ENCODE measurements around the gene DNTTIP2.
"Not testable (repeated sequence)": the region's sequence is repeated elsewhere in the genome, so short reads cannot be mapped to it uniquely, and the experiment has no call there.

DNTTIP2 gene

GRCh38 chr1:93878889-93879586 lies at the start of gene DNTTIP2:
TSS of gene DNTTIP2 (minus strand) at chr1:93879206. CDS start at chr1:93879148, 58 bp downstream.
- peak; percentile 51 for DNase-seq (ENCODE audit: low read depth)

GRCh38 chr1:93925206-93925605 lies 46.2 kb upstream of the DNTTIP2 start:
- DNase-seq (ENCODE audit: low read depth), result no peak

DNA sequence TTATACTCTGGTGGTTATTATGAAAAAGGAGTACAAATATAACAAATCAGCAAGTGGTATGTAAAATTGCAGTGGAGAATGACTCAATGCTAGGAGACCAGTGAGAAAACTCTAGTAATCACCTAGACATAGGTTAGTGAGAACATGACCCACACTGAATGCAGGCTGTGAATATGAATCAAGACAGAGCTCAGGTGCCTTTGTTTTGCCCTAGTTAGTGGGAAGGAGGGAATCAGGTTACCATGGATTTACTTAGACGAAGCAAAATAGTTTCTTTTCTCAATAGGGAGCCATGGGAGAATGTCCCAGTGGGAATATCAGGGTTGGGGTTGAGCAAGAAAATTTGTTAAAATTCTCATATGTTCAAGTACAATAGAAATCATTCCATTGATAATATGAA lies 40.8 kb upstream of the DNTTIP2 start:
- no peak for DNase-seq (ENCODE audit: low read depth)

GRCh38 chr1:93917302-93917701 lies 38.3 kb upstream of the DNTTIP2 start:
- DNase-seq (ENCODE audit: low read depth), result no peak

DNA sequence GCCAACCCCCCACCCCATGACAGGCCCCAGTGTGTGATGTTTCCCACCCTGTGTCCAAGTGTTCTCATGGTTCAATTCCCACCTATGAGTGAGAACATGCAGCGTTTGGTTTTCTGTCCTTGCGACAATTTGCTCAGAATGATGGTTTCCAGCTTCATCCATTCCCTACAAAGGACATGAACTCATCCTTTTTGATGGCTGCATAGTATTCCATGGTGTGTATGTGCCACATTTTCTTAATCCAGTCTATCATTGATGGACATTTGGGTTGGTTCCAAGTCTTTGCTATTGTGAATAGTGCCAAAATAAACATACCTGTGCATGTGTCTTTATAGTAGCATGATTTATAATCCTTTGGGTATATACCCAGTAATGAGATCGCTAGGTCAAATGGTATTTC lies 31.9 kb upstream of the DNTTIP2 start:
- not testable (repeated sequence) for DNase-seq (ENCODE audit: low read depth)

DNA sequence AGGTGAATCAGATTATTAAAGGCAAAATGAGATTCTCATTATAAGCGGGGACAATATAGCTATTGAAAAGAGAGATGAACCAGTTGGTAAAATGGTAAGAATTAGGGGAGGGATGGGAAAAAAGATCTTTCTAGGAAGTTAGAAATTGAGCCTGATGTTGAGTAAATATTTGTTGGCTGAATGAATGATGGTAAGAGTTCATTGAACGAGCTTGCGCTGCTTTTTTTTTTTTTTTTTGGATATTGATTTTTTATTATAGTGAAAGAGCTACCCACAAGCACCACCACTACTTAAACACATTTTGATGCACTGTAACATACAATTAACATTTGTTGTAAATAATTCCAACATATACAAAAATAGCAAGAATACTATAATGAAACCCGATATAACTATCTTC lies 31.3 kb upstream of the DNTTIP2 start:
- no peak for DNase-seq (ENCODE audit: low read depth)

DNA sequence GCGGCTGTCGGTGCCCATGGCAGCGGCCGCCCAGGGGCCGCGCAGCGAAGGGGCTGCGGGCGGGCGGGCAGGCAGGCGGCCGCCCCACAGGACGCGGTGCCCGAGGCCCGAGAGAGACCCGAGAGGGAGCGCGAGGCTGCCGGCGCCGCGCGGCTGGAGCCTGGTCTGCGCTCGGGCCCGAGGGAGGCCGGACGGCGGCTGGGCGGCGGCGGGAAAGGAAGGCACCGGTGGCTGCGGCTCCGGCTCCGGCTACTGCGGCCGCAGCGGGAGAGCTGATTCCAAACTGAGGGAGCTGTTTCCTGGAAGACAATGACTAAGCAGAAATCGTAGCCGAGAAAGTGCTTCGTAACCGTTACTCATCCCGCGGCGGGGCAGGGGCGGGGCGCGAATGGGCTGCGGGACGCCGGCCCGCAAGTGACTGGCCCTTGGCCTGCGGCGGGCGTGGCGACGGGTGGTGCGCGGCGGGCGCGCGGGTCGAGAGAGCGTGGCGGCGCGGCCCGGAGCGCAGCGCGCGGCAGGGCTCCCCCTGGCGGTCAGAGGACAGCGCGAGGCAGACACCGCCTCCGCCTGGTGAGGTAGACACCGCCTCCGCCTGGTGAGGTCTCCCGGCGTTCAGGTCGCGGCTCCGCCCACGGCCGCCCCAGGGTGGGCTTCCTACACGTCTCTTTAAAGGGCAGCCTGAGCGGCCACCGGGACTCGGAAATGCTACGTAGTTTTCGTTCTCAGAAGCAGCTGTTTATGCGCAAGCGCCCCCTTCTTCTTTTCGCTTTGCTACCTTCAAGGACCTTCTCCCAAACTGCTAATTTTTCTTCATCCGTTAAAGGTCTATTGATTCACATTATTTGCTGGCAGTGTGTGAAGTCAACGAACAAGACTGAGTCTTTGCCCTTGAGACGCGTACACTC lies 30.4 kb upstream of the DNTTIP2 start, which contains the start of gene GCLM:
GCLM (minus strand) TSS at position 285 of the 905 bp plus-strand sequence; CDS start at position 18, 267 bp downstream.
- peak; percentile 74 for DNase-seq (ENCODE audit: low read depth)

GRCh38 chr1:93908394-93909145 lies 29.6 kb upstream of the DNTTIP2 start:
- no peak for DNase-seq (ENCODE audit: low read depth)

- DNase-seq (ENCODE audit: low read depth), result no peak
Observed at GRCh38 chr1:93907718-93908117, 28.7 kb upstream of the DNTTIP2 start.

DNA sequence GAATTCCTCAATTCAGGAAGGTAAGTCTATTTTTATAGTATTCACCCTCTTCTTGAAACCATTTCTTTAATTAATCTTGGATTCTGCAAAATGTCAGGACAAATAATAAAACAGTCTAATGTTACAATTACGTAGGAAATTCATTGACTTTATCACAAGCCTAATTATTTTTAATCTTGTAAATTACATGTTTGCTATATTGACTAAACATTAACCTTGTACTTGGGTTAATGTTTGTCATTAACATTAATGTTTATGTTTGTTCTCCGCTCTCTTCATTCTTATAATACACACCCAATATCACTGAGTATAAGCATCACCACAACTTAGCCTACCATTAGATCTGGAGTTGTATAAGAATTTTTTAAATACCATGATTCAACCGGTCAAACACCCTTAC lies 27.5 kb upstream of the DNTTIP2 start:
- no peak for DNase-seq (ENCODE audit: low read depth)

GRCh38 chr1:93905734-93906133 lies 26.7 kb upstream of the DNTTIP2 start:
- DNase-seq (ENCODE audit: low read depth), result no peak

GRCh38 chr1:93905051-93905450 lies 26.0 kb upstream of the DNTTIP2 start:
- no peak for DNase-seq (ENCODE audit: low read depth)

DNA sequence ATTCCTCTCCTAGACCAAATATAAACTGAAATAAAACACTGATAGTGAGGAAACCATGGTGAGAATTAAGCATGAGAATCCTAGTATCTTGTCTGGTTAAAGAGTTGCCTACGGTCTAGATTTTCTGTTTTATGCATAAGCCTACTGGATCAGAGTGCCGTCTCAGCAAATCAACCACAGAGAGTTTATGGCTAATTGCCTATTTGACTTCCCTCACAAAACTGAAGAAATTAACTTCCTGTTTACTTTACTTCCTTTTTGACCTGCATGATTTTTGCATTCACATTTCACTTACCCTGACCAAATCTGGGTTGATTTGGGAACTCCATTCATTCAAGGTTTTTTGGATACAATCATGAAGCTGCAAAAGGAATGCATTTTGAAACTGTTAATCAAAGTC lies 25.2 kb upstream of the DNTTIP2 start:
- DNase-seq (ENCODE audit: low read depth), result no peak

DNA sequence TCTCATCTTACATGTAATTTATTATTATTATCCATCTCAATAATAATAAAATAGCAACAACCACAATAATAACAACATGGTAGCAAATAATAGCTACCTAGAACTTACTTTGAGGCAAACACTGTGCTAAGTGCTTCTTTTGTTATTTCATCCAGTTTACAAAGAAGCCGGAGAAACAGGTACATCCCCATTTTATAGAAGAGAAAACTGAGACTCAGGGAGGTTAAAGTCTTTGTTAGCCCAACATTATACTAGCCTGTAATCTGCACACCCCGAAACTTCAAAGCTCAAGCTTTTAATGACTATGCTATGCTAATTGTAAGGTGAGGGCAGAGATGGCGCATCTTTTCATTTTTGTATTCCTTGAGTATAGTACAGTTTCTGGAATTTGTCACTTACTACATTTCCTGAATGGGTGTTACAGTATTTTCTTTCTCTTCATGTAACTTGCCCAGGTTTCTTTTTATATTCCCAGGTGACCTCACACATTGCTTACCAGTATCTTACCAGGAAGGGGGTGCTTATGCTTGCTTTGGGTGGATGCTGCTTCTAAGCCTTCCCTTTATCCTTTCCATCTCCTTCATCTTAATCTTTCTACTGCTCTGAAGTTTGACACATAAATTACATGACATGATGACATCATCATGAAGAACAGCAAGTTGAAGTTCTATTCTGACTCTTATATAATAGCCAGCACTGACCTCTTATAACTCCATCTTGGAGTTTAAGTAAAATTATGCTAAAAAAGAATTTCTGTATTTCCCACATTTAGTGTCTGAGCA lies 21.9 kb upstream of the DNTTIP2 start:
- no peak for DNase-seq (ENCODE audit: low read depth)

DNA sequence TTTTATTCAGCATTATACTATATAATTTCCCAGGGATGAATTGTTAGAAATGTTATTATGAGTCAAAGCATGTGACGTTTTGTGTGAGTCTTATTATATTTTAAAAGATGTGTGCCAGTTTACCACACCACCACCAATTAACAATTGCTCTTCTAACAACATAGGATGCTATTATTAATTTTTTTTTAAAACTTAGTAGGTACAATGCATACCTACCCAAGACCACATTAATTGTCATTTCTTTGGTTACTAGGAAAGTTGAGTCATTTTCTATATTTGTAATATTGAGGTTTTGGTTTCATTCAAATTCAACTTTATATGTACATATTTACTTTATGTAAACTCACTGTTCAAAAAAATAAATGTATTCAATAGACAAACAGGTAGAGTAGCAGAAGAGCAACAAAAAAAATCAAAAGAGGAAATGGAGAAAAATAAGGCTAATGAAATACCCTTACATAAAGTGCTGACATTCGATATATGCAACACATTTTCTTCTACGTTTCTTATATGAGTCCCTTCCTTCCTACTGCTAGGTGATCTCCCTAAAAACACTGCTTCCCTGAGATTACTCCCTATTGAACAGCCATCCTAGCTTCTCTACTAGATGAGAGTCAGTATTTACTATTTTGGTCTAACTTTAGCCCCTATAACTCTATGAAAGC lies 20.7 kb upstream of the DNTTIP2 start:
- DNase-seq (ENCODE audit: low read depth), result no peak

DNA sequence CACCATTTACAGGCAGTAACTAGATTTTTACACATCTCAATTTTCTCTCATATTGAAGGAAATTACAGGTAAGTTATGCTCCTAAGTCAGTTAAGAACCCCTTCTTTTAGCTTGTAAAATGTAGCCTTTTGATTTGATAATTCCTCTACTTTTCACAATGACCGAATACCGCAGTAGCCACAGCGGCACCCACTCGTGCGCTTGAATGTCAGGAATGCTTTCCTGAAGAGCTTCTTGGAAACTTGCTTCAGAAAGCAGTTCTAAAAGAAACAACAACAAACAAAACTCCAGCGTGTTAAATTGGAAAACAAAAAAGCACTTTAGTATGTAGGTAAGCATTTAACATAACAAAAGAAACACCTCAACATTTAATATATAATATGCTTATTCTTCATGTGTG lies 9.9 kb upstream of the DNTTIP2 start:
- DNase-seq (ENCODE audit: low read depth), result no peak

GRCh38 chr1:93882269-93882668 lies 3.3 kb upstream of the DNTTIP2 start:
- no peak for DNase-seq (ENCODE audit: low read depth)

DNA sequence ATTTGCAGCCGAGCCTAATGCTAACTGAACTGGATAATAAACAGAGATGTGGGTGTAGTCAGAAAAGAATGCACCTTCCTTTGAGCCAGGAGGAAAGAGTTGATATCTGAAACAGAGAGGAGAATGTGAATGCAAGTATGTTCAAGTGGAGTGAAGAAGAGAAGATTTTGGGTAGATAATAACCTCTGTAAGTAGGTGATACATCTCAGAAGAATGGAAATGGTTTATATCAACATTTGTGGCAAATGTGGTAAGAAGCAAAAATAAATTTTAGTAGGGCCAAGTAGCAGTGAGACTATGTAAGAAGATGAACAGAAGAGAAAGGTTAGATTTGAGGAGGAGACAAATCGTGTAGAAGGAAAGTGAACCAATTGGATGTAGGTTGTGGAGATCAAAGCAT lies 1.7 kb upstream of the DNTTIP2 start:
- DNase-seq (ENCODE audit: low read depth), result no peak

DNA sequence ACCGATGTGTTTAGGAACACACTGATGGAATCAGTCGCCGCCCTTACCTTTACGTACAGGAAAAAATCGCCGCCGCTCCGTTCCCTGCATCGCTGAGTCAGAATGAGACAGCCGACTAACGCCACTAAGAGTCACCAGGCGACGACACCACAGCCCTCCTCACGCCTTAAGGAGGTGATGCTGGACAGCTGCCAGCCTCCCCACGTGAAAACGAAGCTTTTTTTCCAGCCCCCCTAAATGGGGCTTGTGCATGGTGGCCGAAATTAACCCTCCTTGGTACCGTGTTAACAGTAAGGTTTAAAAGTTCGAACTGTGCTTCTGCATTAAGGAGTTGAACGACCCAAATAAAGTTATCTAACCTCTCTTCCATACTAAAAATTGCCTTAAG lies 511 bp downstream of the DNTTIP2 start:
- DNase-seq (ENCODE audit: low read depth), result no peak

DNA sequence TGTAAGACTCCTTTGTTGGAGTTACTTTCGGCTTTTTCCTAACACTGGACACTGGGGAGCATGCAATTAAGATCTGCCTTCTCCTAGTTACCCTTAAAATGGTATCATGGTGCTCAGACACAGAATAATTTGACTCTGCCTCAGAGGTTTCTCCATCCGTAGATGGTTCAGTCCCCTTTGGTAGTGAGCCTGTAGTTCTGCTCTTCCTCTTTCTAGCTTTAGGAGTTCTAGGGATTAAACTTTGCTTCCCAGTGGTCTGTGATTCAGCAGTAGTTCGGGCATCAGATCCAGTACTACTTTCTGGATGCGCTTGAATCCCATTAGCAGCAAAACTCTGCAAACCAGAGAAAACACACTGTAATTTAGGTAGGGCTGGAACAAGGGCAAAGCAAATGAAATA lies 1.5 kb downstream of the DNTTIP2 start:
- no peak for DNase-seq (ENCODE audit: low read depth)

GRCh38 chr1:93876244-93876643 lies 2.8 kb downstream of the DNTTIP2 start:
- no peak for DNase-seq (ENCODE audit: low read depth)
